ENCODE results near the gene ALKBH4. TPM values are rescaled to one million over a fixed set of nuclear protein-coding genes. Genes with fewer than 3 reads are reported as not detected.
A peak's percentile ranks its signal among the peaks of the same experiment; 100 is the strongest.
"Not testable (repeated sequence)": the region's sequence is repeated elsewhere in the genome, so short reads cannot be mapped to it uniquely, and the experiment has no call there.

The ALKBH4 gene
- total RNA-seq, 1 experiment from 2014 or later = 31.5 TPM

- no peak for DNase-seq (ENCODE audit: low spot score)
Observed at GRCh38 chr7:102455596-102455995, 9.1 kb downstream of the ALKBH4 start.

- not testable (repeated sequence) for DNase-seq (ENCODE audit: low spot score)
Observed at GRCh38 chr7:102454932-102455331, 9.7 kb downstream of the ALKBH4 start.

GRCh38 chr7:102454468-102454867, 10.2 kb downstream of the ALKBH4 start:
- DNase-seq (ENCODE audit: low spot score) = no peak

- DNase-seq (ENCODE audit: low spot score) = no peak
Observed at GRCh38 chr7:102453319-102453718, 11.3 kb downstream of the ALKBH4 start.

GRCh38 chr7:102452451-102452850, 12.2 kb downstream of the ALKBH4 start:
- DNase-seq (ENCODE audit: low spot score) = no peak

- no peak for DNase-seq (ENCODE audit: low spot score)
Observed at GRCh38 chr7:102451371-102452054, 13.2 kb downstream of the ALKBH4 start.

- DNase-seq (ENCODE audit: low spot score) = peak; percentile 70
Observed at GRCh38 chr7:102450242-102450641, 14.4 kb downstream of the ALKBH4 start.

- DNase-seq (ENCODE audit: low spot score) = no peak
Observed at GRCh38 chr7:102449136-102449535, 15.5 kb downstream of the ALKBH4 start.

GRCh38 chr7:102447311-102447710, 17.4 kb downstream of the ALKBH4 start:
- DNase-seq (ENCODE audit: low spot score) = no peak

- no peak for DNase-seq (ENCODE audit: low spot score)
Observed at GRCh38 chr7:102446387-102447156, 18.1 kb downstream of the ALKBH4 start.

GRCh38 chr7:102445674-102446071, 19.0 kb downstream of the ALKBH4 start:
- no peak for DNase-seq (ENCODE audit: low spot score)

GRCh38 chr7:102444961-102445673, 19.5 kb downstream of the ALKBH4 start:
- DNase-seq (ENCODE audit: low spot score) = no peak

- DNase-seq (ENCODE audit: low spot score) = peak; percentile 85
Observed at GRCh38 chr7:102439963-102440795, 24.5 kb downstream of the ALKBH4 start.

GRCh38 chr7:102436118-102436517, 28.5 kb downstream of the ALKBH4 start:
- DNase-seq (ENCODE audit: low spot score) = no peak

- no peak for DNase-seq (ENCODE audit: low spot score)
Observed at GRCh38 chr7:102434039-102434486, 30.6 kb downstream of the ALKBH4 start.

- DNase-seq (ENCODE audit: low spot score) = peak; percentile 54
Observed at GRCh38 chr7:102433219-102434038, 31.2 kb downstream of the ALKBH4 start, which contains the start of gene ORAI2. TSS of gene ORAI2 (plus strand) at chr7:102433575. CDS start at chr7:102438957, 5,382 bp downstream.

GRCh38 chr7:102432442-102433218, 32.0 kb downstream of the ALKBH4 start:
- DNase-seq (ENCODE audit: low spot score) = no peak

- DNase-seq (ENCODE audit: low spot score) = peak; percentile 86
Observed at GRCh38 chr7:102431617-102432298, 32.9 kb downstream of the ALKBH4 start.

Measured in HT-29 (cell line).